ENCODE data around the gene WDR27. TPM values are rescaled to one million over a fixed set of nuclear protein-coding genes. Genes with fewer than 3 reads are reported as not detected.

WDR27 gene
- polyA plus RNA-seq, 1 experiment, result 28.7 TPM

DNA sequence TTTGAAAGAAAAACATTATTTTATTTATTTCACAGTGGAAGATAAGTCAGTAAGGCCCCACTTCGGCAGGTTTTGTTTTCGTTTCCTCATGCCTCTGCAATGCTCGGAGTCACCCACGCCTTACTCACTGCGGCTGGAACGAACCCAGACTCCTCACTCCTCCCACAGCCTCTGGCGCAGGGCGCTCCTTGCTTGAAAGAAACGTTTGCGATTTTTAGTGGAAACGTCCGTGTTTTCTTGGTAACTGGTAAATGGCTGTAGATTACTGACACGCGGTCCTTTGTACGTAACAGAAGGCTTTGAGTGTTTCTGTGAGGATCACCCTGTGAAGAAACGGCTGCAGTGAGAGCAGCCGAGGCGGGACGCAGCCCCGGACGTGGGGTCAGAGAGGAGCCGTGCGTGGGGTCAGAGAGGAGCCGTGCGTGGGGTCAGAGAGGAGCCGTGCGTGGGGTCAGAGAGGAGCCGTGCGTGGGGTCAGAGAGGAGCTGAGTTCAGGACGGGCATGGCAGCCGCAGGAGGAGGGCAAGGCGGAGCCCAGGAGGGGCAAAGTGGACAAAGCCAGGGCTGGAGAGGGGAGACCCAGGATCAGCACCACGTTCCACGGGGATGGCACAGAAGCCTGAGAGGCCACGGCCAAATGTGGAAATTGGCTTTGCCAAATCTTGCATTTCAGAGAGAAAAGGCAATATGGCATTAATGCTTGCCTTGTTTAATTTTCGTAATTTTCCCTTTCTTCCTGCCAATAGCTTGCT lies 249.5 kb downstream of the WDR27 start:
- no peaks in the 10 kb centered on the region; the same call in 1 of the 2 replicates for H3K36me3 ChIP-seq (ENCODE audit: control insufficient read depth, insufficient read depth, low read length)
- H3K4me3 ChIP-seq (ENCODE audit: low read depth, low read length), result peak overlapping the region; percentile 23
- peak; percentile 91 for DNase-seq (ENCODE audit: low read depth)
- POLR2A ChIA-PET, result interaction anchor here (0.6 kb wide), 1 partner anchor 9 kb away, joined by 4 read pairs; no protein-coding TSS in a partner anchor
- no peaks in the 10 kb centered on the region for H3K27me3 ChIP-seq (ENCODE audit: control insufficient read depth, insufficient read depth, low read length)
- CTCF ChIA-PET, result interaction anchor here (0.6 to 1.0 kb wide), 3 partner anchors 16 to 495 kb away, joined by 3 to 5 read pairs (median 3); no protein-coding TSS in a partner anchor
- TF ChIP-seq, protein P1, sequence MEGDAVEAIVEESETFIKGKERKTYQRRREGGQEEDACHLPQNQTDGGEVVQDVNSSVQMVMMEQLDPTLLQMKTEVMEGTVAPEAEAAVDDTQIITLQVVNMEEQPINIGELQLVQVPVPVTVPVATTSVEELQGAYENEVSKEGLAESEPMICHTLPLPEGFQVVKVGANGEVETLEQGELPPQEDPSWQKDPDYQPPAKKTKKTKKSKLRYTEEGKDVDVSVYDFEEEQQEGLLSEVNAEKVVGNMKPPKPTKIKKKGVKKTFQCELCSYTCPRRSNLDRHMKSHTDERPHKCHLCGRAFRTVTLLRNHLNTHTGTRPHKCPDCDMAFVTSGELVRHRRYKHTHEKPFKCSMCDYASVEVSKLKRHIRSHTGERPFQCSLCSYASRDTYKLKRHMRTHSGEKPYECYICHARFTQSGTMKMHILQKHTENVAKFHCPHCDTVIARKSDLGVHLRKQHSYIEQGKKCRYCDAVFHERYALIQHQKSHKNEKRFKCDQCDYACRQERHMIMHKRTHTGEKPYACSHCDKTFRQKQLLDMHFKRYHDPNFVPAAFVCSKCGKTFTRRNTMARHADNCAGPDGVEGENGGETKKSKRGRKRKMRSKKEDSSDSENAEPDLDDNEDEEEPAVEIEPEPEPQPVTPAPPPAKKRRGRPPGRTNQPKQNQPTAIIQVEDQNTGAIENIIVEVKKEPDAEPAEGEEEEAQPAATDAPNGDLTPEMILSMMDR (IDR thresholded peaks at IDR 0.05; ENCODE audit: insufficient read depth, low read depth, low read length), result no peak

DNA sequence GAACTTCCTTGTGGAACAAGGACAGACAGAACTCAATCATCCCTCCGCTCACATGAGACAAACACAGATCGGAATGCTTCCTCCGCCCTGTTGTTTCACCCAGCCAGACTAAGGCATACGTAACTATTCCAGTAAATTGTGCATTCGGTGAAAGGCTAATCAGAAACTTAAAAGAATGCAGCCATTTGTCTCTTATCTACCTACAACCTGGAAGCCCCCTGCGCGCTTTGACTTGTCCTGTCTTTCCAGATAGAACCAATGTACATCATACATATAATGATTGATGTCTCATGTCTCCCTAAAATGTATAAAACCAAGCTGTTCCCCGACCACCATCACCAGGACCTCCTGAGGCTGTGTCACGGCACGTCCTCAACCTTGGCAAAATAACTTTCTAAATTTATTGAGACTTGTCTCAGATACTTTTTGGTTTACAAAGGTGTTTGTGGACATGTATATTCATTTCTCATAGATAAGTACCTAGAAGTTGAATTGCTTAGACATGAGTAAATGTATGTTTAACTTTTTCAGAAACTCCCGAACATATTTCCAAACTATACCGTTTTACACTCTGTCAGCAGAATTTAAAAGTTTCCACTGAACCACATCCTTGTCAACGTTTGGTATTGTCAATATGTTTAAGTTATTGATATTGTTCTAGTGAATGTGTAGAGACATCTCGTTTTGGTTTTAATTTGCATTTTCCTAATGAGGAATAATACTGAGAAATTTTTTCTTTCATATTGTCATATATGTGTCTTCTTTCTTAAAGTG lies 250.6 kb downstream of the WDR27 start:
- H3K4me3 ChIP-seq (ENCODE audit: low read depth, low read length), result no peak overlapping the region

DNA sequence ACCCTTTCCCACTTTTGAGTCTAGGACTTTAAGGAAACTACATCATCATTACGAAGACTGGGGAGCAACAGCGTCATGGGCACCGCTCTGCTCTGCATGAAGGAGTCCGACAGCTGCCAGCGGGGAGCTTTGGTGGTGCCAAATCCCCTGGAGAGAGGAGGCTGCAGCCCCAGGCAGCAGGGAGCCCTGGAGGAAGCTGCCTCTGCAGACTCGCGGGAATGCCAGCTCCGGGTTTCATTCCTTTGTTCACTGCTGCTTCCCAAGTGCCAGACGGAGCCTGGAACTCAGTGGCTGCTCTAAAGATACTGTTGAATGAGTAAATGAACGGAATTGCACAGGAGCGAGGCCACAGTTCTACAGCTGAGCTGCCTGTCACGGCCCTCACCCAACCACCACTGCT lies 251.7 kb downstream of the WDR27 start:
- Histone ChIP-seq H3K27me3 (ENCODE audit: control insufficient read depth, insufficient read depth, low read length) (no peaks in the 10 kb centered on the region), H3K4me3 (ENCODE audit: low read depth, low read length) (no peak overlapping the region), H3K36me3 (ENCODE audit: control insufficient read depth, insufficient read depth, low read length) (no peaks in the 10 kb centered on the region; the same call in 1 of the 2 replicates)
- ChIA-PET POLR2A (no interaction called here), CTCF (no interaction called here)
- no peak for DNase-seq (ENCODE audit: low read depth)
- TF ChIP-seq, protein P1 (IDR thresholded peaks at IDR 0.05; ENCODE audit: insufficient read depth, low read depth, low read length), result no peak

More for the DNA sequence above, 250.6 kb downstream of the WDR27 start:
- Histone ChIP-seq H3K36me3 (ENCODE audit: control insufficient read depth, insufficient read depth, low read length) (no peaks in the 10 kb centered on the region; the same call in 1 of the 2 replicates), H3K27me3 (ENCODE audit: control insufficient read depth, insufficient read depth, low read length) (no peaks in the 10 kb centered on the region)
- no peak for DNase-seq (ENCODE audit: low read depth)
- TF ChIP-seq, protein P1 (IDR thresholded peaks at IDR 0.05; ENCODE audit: insufficient read depth, low read depth, low read length), result no peak
- POLR2A ChIA-PET, result interaction anchor here (0.5 to 0.6 kb wide), 2 partner anchors 10 to 82 kb away, joined by 3 to 4 read pairs; no protein-coding TSS in a partner anchor
- CTCF ChIA-PET, result interaction anchor here (0.9 to 1.1 kb wide), 2 partner anchors 11 to 494 kb away, joined by 3 to 5 read pairs; no protein-coding TSS in a partner anchor

DNA sequence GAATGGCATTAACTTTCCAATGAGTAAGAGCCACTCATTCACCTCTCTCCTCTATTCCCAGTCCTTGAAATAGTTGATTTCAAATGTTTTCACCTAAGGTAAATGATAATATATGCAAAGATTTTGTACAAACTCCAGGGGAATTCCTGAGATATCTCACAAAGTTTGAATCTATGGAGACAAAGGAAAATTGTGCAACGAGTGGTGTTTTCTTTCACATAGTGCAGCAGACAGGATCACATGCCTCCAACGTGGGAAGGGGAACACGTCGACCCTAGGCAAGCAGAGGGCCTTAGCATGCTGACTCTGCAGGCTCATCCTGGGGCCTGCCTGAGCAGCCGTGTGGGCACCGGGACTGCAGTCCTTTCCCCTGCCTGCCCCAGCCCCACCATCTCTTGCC lies 252.6 kb downstream of the WDR27 start:
- no peak overlapping the region for H3K4me3 ChIP-seq (ENCODE audit: low read depth, low read length)
- no peaks in the 10 kb centered on the region; the same call in 1 of the 2 replicates for H3K36me3 ChIP-seq (ENCODE audit: control insufficient read depth, insufficient read depth, low read length)
- POLR2A ChIA-PET, result no interaction called here
- DNase-seq (ENCODE audit: low read depth), result no peak
- no peaks in the 10 kb centered on the region for H3K27me3 ChIP-seq (ENCODE audit: control insufficient read depth, insufficient read depth, low read length)
- CTCF ChIA-PET, result no interaction called here
- TF ChIP-seq, protein P1 (IDR thresholded peaks at IDR 0.05; ENCODE audit: insufficient read depth, low read depth, low read length), result no peak
